ENCODE data around the gene PPP2R5E. TPM values are rescaled to one million over a fixed set of nuclear protein-coding genes. Genes with fewer than 3 reads are reported as not detected.
A peak's percentile ranks its signal among the peaks of the same experiment; 100 is the strongest.

PPP2R5E gene
- total and polyA plus RNA-seq, 8 donors, result 7.2 to 32.9 (median 14.2) TPM

DNA sequence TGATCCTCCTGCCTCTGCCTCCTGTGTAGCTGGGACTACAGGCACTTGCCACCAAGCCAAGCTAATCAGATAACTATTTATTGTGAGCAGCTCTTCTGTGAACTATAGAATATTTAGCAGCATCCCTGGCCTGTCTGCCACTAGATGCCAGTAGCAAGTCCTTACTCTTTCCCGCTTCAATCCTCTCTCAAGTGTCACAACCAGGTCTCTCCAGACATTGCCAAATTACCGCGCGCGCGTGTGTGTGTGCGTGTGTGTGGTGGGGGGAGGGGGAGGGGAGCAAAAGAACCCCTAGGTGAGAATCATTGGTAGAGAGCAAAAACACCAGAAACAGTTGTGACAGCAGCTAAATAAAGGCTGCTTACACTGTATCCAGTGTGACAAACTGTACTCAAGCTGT is 49.9 kb downstream of the PPP2R5E start:
- Histone ChIP-seq H3K4me1 (peaks cover 0 to 58% (median 23%) of the 10 kb centered on the region in 4 donors), H3K9me3 (no peaks in the 10 kb centered on the region), H3K27ac (no peak overlapping the region), H3K36me3 (no peaks in the 10 kb centered on the region), H3K4me3 (no peak overlapping the region), H3K27me3 (no peaks in the 10 kb centered on the region)
- intact Hi-C loops (cut with DNase I; ENCODE audit: low total_unique reads), result no loop called here
- DNase-seq, result peak in 1 of 2 donors; percentile 20
- TF ChIP-seq, protein P1, sequence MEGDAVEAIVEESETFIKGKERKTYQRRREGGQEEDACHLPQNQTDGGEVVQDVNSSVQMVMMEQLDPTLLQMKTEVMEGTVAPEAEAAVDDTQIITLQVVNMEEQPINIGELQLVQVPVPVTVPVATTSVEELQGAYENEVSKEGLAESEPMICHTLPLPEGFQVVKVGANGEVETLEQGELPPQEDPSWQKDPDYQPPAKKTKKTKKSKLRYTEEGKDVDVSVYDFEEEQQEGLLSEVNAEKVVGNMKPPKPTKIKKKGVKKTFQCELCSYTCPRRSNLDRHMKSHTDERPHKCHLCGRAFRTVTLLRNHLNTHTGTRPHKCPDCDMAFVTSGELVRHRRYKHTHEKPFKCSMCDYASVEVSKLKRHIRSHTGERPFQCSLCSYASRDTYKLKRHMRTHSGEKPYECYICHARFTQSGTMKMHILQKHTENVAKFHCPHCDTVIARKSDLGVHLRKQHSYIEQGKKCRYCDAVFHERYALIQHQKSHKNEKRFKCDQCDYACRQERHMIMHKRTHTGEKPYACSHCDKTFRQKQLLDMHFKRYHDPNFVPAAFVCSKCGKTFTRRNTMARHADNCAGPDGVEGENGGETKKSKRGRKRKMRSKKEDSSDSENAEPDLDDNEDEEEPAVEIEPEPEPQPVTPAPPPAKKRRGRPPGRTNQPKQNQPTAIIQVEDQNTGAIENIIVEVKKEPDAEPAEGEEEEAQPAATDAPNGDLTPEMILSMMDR (IDR thresholded peaks at IDR 0.05), result no peak
- no peak for TF ChIP-seq POLR2A (IDR thresholded peaks at IDR 0.05)
- TF ChIP-seq POLR2AphosphoS5 (IDR thresholded peaks at IDR 0.05), result no peak
- TF ChIP-seq EP300 (IDR thresholded peaks at IDR 0.05), result no peak
- 73 to 89% (median 84%) methylated on average over 7 of the region's 7 CpGs for WGBS, 5 donors

DNA sequence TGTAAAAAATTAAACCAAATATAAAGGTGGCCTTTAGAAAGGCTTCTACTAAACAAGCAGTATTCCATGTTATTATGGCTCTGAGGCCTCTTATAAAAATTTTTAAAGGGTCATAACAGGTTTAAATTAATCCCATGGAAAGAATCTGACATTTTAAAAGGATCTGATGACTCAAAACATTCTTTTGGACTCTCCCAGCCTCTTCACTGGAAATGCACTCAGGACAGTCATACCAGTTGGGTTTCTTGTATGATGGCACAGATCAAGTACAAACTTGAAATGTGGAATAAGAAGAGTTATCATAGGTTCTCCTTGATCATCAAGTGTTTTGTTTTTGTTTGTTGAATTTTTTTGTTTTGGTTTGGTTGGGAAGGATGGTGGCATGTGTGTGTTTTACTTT is 50.8 kb downstream of the PPP2R5E start:
- peaks cover 0 to 58% (median 22%) of the 10 kb centered on the region in 4 donors for H3K4me1 ChIP-seq
- TF ChIP-seq, protein P1 (IDR thresholded peaks at IDR 0.05), result no peak
- TF ChIP-seq POLR2AphosphoS5 (IDR thresholded peaks at IDR 0.05) (no peak), EP300 (IDR thresholded peaks at IDR 0.05) (no peak), POLR2A (IDR thresholded peaks at IDR 0.05) (no peak)
- no peaks in the 10 kb centered on the region for H3K9me3 ChIP-seq
- H3K27ac ChIP-seq, result peak overlapping the region in 1 of 5 donors; percentile 7
- no peaks in the 10 kb centered on the region for H3K27me3 ChIP-seq
- no peaks in the 10 kb centered on the region for H3K36me3 ChIP-seq
- no peak for DNase-seq
- H3K4me3 ChIP-seq, result no peak overlapping the region
- intact Hi-C loops (cut with DNase I; ENCODE audit: low total_unique reads), result no loop called here

DNA sequence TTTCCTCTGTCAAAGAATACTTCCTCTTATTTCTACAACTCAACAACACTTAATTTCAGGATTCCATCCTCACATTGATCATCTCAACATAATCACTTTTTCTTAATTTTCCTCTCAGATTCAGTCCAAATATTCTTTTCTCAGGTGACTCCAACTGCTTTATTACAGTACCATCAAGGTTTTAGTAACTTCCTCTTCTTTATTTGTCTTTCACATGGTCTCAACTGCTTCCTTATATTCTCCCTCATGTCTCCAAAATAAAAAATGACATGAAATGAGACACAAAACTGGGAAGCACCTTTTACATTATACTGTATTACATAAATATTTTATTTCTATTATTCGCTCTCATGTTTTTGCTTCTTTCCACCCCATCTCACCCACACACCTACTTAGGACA is 55.5 kb downstream of the PPP2R5E start:
- no peaks in the 10 kb centered on the region for H3K9me3 ChIP-seq
- H3K4me3 ChIP-seq, result no peak overlapping the region
- peaks cover 0 to 70% (median 20%) of the 10 kb centered on the region in 4 donors for H3K4me1 ChIP-seq
- no peak for DNase-seq
- intact Hi-C loops (cut with DNase I; ENCODE audit: low total_unique reads), result no loop called here
- no peak overlapping the region for H3K27ac ChIP-seq
- H3K27me3 ChIP-seq, result no peaks in the 10 kb centered on the region
- no peaks in the 10 kb centered on the region for H3K36me3 ChIP-seq
- TF ChIP-seq EP300 (IDR thresholded peaks at IDR 0.05) (no peak), POLR2AphosphoS5 (IDR thresholded peaks at IDR 0.05) (no peak), POLR2A (IDR thresholded peaks at IDR 0.05) (no peak)
- TF ChIP-seq, protein P1 (IDR thresholded peaks at IDR 0.05), result no peak
- WGBS, 5 donors, result 45 to 100% (median 93%) methylated on average over 1 of the region's 1 CpG

DNA sequence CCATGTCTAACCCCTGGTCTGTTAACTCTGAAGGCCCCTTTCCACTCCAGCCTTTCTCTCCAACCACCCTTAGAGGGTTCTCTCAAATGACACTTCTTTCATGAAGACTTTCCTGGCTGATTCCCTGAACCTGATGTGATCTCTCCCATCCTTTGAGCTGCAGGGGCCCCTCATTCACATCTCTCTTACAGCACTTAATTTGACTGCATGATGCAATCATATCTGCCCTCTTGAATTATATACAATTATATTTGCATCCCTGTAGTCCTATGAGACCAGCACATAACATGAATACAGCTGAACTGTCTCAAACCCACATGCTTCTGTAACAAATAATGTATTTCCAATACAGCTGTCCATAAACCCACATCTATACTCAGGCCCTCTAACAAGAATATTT is 56.4 kb downstream of the PPP2R5E start:
- Histone ChIP-seq H3K4me3 (no peak overlapping the region), H3K4me1 (peaks cover 3 to 70% (median 22%) of the 10 kb centered on the region in 4 donors), H3K27me3 (no peaks in the 10 kb centered on the region), H3K36me3 (no peaks in the 10 kb centered on the region), H3K27ac (no peak overlapping the region), H3K9me3 (no peaks in the 10 kb centered on the region)
- DNase-seq, result no peak
- no peak for TF ChIP-seq EP300 (IDR thresholded peaks at IDR 0.05)
- no peak for TF ChIP-seq POLR2A (IDR thresholded peaks at IDR 0.05)
- TF ChIP-seq, protein P1 (IDR thresholded peaks at IDR 0.05), result no peak
- no peak for TF ChIP-seq POLR2AphosphoS5 (IDR thresholded peaks at IDR 0.05)
- intact Hi-C loops (cut with DNase I; ENCODE audit: low total_unique reads), result no loop called here
